Measurements from ENCODE around the gene COPB1.
A peak's percentile ranks its signal among the peaks of the same experiment; 100 is the strongest.

GRCh38 chr11:14454861-14455632, 44.6 kb downstream of the COPB1 start:
- TF ChIP-seq CTCF (conservative IDR thresholded peaks at IDR 0.05 in 1 of 2, IDR thresholded peaks at IDR 0.05 in 1 of 2; ENCODE audit: extremely low read depth in 1 of 2, insufficient read depth in 1 of 2, low read depth in 1 of 2, low read length in 2 of 2) (peak; percentile 68 to 70), EZH2 (IDR thresholded peaks at IDR 0.05; ENCODE audit: borderline replicate concordance, low read length) (no peak)
